Measurements from ENCODE around the gene SLC6A20.

SLC6A20 gene

GRCh38 chr3:45779746-45780735 lies 16.3 kb downstream of the SLC6A20 start:
- peak overlapping the region; percentile 47 for H3K27ac ChIP-seq
- no peak for TF ChIP-seq CTCF (conservative IDR thresholded peaks at IDR 0.05)
- no peak for TF ChIP-seq ZFX (IDR thresholded peaks at IDR 0.05)

- peak overlapping the region; percentile 2; the same call in 1 of the 2 replicates for H3K27ac ChIP-seq
- no peak for TF ChIP-seq CTCF (conservative IDR thresholded peaks at IDR 0.05)
- TF ChIP-seq ZFX (IDR thresholded peaks at IDR 0.05), result no peak
Observed at GRCh38 chr3:45778761-45779201, 17.6 kb downstream of the SLC6A20 start.

GRCh38 chr3:45777746-45778386 lies 18.5 kb downstream of the SLC6A20 start:
- H3K27ac ChIP-seq, result no peak overlapping the region
- TF ChIP-seq CTCF (conservative IDR thresholded peaks at IDR 0.05) (no peak), ZFX (IDR thresholded peaks at IDR 0.05) (no peak)

GRCh38 chr3:45777111-45777745 lies 19.1 kb downstream of the SLC6A20 start:
- TF ChIP-seq ZFX (IDR thresholded peaks at IDR 0.05) (no peak), CTCF (conservative IDR thresholded peaks at IDR 0.05) (no peak)
- no peak overlapping the region for H3K27ac ChIP-seq

GRCh38 chr3:45776611-45777010 lies 19.7 kb downstream of the SLC6A20 start:
- no peak overlapping the region for H3K27ac ChIP-seq
- TF ChIP-seq ZFX (IDR thresholded peaks at IDR 0.05) (no peak), CTCF (conservative IDR thresholded peaks at IDR 0.05) (no peak)

- H3K27ac ChIP-seq, result no peak overlapping the region
- no peak for TF ChIP-seq CTCF (conservative IDR thresholded peaks at IDR 0.05)
- no peak for TF ChIP-seq ZFX (IDR thresholded peaks at IDR 0.05)
Observed at GRCh38 chr3:45776301-45776595, 20.1 kb downstream of the SLC6A20 start.
